ENCODE measurements around the gene GNL2. TPM values are rescaled to one million over a fixed set of nuclear protein-coding genes. Genes with fewer than 3 reads are reported as not detected.

Gene GNL2
- 10 to 100 TPM; 62.2 to 65.3 TPM for total RNA-seq

DNA sequence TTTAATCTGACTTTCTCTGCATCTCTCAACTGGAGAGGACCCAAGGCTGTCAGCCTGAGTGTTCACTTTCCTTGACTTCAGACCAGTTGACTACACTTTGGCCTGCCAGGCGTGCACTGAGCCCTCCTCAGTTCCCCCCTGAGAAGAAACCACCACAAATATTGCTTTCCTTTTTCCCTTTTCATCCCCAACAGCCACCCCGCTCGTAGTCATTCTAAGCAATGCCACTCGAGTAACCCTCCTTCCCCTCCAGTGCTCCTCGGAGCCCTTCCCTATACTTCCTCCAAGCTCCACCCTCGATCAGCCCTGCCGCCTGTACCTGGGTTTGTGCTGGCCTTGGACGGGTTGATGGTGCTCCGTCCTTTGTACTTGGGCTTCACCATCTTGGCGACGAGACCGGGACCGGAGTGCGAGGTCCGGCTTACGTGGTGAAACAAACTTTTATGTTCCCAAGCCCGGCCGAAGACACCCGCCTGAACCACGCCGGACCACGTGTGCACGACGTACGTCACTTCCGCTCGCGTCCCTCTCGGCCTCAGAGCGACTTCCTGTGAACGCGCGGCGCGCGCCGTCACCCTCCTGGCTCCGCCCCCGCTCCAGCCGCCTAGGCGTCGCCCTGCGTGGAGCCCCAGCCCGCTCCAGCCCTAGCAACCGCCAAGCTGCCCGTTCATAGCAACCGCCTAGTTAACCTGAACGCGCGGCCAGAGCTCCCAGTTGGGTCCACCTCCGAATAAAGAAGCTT is at the start of gene GNL2:
Gene GNL2, minus strand, starts transcription at position 498 of the 742 bp plus-strand sequence. Its CDS starts 115 bp downstream, at position 383.
- Mint-ChIP-seq H3K4me3 (peak within 1 kb of the TSS; percentile 99), H3K27me3 (ENCODE audit: low read depth) (no peaks in the 10 kb centered on the region), H3K27ac (peak within 1 kb of the TSS; percentile 90), H3K36me3 (ENCODE audit: low read depth) (peaks cover 18% of the 10 kb centered on the region), H3K4me1 (ENCODE audit: low read depth) (peaks cover 34% of the 10 kb centered on the region), H3K9me3 (no peaks in the 10 kb centered on the region)
- CTCF ChIA-PET: interaction anchor here (0.5 to 1.1 kb wide), 4 partner anchors 16 to 1204 kb away, joined by 3 read pairs; no protein-coding TSS in a partner anchor
- intact Hi-C loops (cut with micrococcal nuclease): loop anchor here (1.0 to 10.0 kb wide), 7 partner anchors 19 to 409 kb away; partner anchors contain the start of genes CDCA8, FHL3, MTF1 and SNIP1
- DNase-seq: peak; percentile 97

DNA sequence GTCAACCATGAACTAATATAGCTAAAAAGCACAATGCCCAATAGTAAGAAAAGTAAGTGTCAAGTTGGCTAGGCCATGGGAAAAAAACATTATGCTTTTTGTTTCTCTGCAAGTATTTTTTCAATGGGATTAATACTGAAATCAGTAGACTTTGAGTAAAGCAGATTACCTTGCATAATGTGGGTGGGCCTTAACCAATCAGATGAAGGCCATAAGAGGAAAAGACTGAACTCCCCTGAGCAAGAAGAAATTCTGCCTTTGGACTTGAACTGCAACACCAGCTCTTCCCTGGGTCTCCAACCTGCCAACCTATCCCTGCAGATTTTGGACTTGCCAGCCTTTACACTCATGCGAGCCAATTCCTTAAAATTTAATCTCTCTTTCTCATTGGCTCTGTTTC is 45.3 kb upstream of the GNL2 start:
- Mint-ChIP-seq H3K27ac (no peak overlapping the region), H3K4me1 (ENCODE audit: low read depth) (no peaks in the 10 kb centered on the region), H3K9me3 (no peaks in the 10 kb centered on the region), H3K36me3 (ENCODE audit: low read depth) (no peaks in the 10 kb centered on the region), H3K27me3 (ENCODE audit: low read depth) (peaks cover 25% of the 10 kb centered on the region), H3K4me3 (no peak overlapping the region)
- CTCF ChIA-PET: no interaction called here
- intact Hi-C loops (cut with micrococcal nuclease): no loop called here
- DNase-seq: no peak

DNA sequence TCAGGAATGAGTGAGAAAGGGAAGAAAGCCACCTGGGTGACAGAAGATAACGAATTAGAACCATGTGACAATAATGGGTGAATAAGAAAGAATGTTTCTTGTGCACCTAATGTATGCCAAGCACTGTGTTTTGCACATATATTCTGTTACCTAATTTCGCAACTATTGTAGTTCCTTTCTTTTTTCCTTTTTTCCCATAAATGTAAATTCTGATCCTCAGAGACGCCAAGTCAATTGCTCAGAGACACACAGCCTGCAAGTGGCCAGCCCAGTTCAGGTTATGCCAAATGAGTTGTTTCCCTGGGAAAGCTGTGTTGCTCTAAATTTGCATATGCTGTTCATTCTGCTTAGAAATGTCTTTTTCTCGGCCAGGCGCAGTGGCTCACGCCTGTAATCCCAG is 40.7 kb upstream of the GNL2 start:
- Mint-ChIP-seq H3K9me3 (no peaks in the 10 kb centered on the region), H3K27me3 (ENCODE audit: low read depth) (peaks cover 54% of the 10 kb centered on the region), H3K4me1 (ENCODE audit: low read depth) (peaks cover 17% of the 10 kb centered on the region), H3K36me3 (ENCODE audit: low read depth) (no peaks in the 10 kb centered on the region), H3K27ac (no peak overlapping the region), H3K4me3 (no peak overlapping the region)
- no peak for DNase-seq
- intact Hi-C loops (cut with micrococcal nuclease): no loop called here
- CTCF ChIA-PET: no interaction called here

DNA sequence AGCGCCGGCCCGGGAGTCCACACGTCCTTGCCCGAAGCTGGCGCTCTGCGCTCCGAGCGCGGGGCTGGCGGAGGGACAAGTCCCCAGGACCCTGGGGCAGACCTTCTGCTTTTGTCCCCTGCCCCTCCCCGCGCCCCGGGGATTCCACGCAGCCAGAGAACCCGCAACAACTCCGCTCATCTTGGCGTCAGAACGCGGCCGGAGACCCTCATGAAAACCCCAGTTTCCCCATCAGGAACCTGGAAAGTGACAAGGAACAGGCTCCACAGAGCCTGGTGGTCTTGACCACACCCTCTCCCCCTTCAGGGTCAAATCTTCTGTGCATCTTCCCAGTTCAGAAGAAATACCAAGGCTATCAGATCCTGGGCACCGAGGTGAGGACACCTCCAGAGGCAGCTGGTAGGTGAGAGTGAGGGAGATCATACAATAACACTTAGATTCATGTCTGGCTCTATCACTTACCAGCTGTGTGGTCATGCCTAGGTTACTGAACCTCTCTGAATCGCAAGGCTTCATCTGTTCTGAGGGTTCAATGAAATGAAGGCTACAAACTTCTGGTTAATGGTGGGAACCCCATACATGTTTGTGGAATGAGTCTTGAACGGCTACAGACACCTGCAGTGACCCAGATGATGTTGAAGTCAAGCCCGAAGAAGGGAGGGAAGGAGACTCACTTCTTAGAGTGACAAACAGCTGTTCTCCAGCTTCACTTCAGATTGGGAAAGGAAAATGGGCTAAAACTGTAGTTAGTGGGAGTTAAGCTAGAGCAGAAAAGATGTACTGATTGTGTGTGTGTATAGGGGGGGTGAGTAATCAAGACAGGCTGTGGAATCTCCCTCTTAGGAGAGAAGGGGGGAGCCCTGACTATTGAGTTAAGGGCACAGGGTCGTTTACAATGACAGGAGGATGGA is 39.5 kb upstream of the GNL2 start:
- intact Hi-C loops (cut with micrococcal nuclease): no loop called here
- CTCF ChIA-PET: interaction anchor here (1.8 kb wide), 1 partner anchor 31 kb away, joined by 5 read pairs; no protein-coding TSS in a partner anchor
- peaks cover 17% of the 10 kb centered on the region for H3K4me1 Mint-ChIP-seq (ENCODE audit: low read depth)
- H3K36me3 Mint-ChIP-seq (ENCODE audit: low read depth): no peaks in the 10 kb centered on the region
- no peaks in the 10 kb centered on the region for H3K9me3 Mint-ChIP-seq
- no peak for DNase-seq
- H3K4me3 Mint-ChIP-seq: no peak overlapping the region
- no peak overlapping the region for H3K27ac Mint-ChIP-seq
- H3K27me3 Mint-ChIP-seq (ENCODE audit: low read depth): peaks cover 66% of the 10 kb centered on the region

DNA sequence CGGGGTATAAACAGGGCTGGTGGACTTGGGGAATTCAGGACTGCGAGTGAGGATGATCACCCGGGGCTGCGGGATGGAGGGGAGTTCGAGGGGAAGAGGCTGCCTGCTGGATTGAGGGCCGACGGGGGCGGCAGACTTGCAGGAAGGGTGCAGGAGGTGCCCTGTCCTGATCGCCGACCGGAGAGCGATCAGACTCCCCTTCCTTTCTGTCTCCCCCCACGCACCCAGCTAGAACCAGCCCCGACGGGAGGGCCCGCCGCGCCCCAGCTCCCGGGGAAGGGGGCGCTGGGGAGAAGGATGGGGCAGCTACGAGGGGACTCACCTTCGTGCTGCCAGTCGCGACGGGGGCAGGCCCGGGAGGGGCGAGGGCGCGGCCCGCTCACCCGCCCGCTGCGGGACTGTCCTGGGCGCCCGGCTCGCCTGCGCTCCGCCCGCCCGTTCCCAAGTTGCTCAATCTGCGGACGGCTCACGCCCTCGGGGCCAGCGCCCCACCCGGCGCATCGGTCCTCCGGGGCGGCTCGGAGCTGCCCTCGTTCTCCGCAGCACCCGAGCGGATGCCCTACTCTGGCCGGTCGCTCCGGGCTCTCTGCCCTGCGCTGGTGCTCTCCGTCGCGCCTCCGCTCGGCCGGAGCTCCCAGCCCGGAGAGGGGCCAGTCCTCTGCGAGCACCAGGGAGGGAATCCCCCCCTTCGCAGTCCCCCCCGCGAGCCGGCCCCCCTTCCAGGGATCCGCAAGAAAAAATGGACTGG is 38.7 kb upstream of the GNL2 start, which contains the start of gene RSPO1:
Gene RSPO1, minus strand, starts transcription at position 649 of the 748 bp plus-strand sequence. CDS start 5,231 bp downstream, outside the sequence.
- CTCF ChIA-PET: interaction anchor here (1.8 kb wide), 1 partner anchor 31 kb away, joined by 5 read pairs; no protein-coding TSS in a partner anchor
- Mint-ChIP-seq H3K4me3 (no peak within 1 kb of the TSS), H3K27me3 (ENCODE audit: low read depth) (peaks cover 74% of the 10 kb centered on the region)

DNA sequence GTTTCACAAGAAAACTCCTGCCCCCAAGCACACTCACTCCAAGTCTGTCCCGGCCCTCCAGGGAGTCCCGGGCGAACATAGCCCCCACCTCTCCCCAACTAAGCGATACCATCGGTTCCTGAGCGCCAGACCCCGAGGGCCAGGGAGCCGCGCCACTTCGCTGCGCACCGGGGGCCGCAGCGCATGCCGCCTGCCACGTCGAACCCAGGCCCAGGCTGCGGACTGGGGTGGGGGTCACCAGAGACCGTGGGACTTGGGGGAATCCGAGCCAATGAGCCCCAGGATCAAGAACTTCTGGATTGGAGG is 38.2 kb upstream of the GNL2 start:
- CTCF ChIA-PET: no interaction called here
- Mint-ChIP-seq H3K27me3 (ENCODE audit: low read depth) (peaks cover 74% of the 10 kb centered on the region), H3K9me3 (no peaks in the 10 kb centered on the region), H3K4me3 (no peak overlapping the region), H3K4me1 (ENCODE audit: low read depth) (peaks cover 17% of the 10 kb centered on the region), H3K36me3 (ENCODE audit: low read depth) (no peaks in the 10 kb centered on the region), H3K27ac (no peak overlapping the region)
- intact Hi-C loops (cut with micrococcal nuclease): no loop called here
- DNase-seq: no peak

More for the DNA sequence above, 38.7 kb upstream of the GNL2 start, which contains the start of gene RSPO1:
- peaks cover 17% of the 10 kb centered on the region for H3K4me1 Mint-ChIP-seq (ENCODE audit: low read depth)
- no peaks in the 10 kb centered on the region for H3K36me3 Mint-ChIP-seq (ENCODE audit: low read depth)
- H3K27ac Mint-ChIP-seq: no peak within 1 kb of the TSS
- intact Hi-C loops (cut with micrococcal nuclease): no loop called here
- H3K9me3 Mint-ChIP-seq: no peaks in the 10 kb centered on the region
- no peak for DNase-seq

DNA sequence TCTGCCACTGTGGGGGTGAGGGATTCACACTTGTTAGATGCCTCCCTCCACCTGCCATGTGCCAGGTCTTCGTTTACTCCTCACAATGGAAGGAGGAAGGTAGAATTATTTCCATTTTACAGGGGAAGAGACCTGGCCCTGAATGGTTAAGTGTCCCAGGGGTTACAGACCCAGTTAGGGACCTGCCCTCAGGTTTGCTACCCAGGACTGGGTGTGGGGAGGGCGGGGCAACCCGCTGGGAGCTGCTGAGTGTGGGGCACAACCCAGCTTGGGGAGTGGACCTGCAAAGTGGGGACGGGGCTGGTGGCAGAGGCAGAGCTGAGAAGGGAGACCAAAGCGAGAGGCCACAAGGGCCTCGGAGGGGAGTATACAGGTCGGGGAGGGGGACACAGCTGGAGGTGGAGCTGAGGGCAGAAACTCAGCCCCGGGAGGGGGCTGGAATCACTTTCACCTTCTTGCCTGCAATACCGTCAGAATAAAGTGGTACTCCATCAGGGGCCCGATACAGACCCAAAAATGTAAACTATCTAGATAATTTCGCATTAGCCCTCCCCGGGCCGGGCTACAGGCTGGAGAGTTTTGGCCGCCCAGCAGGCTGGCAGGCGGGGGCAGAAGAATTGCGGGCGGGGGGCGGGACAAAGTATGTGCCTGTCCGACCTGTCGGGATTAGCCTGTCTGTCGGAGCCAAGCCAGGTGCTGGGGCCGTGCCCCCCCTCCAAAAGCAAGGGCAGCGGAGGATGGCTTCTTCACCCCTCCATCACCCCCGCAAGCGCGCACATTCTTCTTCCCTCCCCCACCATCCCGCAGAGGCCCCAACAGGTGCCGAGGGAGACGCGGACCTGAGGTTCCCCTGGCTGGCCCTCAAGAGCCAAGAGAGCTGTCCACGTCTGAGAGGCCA is 37.6 kb upstream of the GNL2 start:
- no peak overlapping the region for H3K4me3 Mint-ChIP-seq
- peaks cover 17% of the 10 kb centered on the region for H3K4me1 Mint-ChIP-seq (ENCODE audit: low read depth)
- H3K9me3 Mint-ChIP-seq: no peaks in the 10 kb centered on the region
- H3K36me3 Mint-ChIP-seq (ENCODE audit: low read depth): no peaks in the 10 kb centered on the region
- peaks cover 74% of the 10 kb centered on the region for H3K27me3 Mint-ChIP-seq (ENCODE audit: low read depth)
- intact Hi-C loops (cut with micrococcal nuclease): no loop called here
- no peak for DNase-seq
- CTCF ChIA-PET: no interaction called here
- no peak overlapping the region for H3K27ac Mint-ChIP-seq

DNA sequence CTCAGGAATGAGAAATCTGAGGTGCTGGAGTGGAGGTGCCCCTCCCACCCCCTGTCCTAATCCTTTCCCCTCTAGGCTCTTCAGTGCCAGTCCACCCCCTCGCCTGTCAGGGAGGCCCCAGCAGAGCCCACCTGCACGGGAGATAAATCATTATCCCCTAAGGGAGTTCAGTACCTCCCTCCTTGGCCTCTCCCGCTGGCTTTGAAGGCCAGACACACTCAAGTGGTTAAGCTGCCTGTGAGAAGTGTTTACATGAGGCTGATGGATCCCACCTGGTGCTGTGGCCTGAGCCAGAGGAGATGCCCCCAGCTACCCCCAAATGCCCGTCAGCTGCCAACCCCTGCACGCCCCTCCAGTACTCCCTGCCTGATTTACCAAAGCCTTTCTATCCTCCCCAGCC is 35.3 kb upstream of the GNL2 start:
- peaks cover 17% of the 10 kb centered on the region for H3K4me1 Mint-ChIP-seq (ENCODE audit: low read depth)
- no peak for DNase-seq
- peaks cover 68% of the 10 kb centered on the region for H3K27me3 Mint-ChIP-seq (ENCODE audit: low read depth)
- CTCF ChIA-PET: no interaction called here
- H3K27ac Mint-ChIP-seq: no peak overlapping the region
- intact Hi-C loops (cut with micrococcal nuclease): no loop called here
- H3K9me3 Mint-ChIP-seq: no peaks in the 10 kb centered on the region
- H3K36me3 Mint-ChIP-seq (ENCODE audit: low read depth): no peaks in the 10 kb centered on the region
- no peak overlapping the region for H3K4me3 Mint-ChIP-seq

DNA sequence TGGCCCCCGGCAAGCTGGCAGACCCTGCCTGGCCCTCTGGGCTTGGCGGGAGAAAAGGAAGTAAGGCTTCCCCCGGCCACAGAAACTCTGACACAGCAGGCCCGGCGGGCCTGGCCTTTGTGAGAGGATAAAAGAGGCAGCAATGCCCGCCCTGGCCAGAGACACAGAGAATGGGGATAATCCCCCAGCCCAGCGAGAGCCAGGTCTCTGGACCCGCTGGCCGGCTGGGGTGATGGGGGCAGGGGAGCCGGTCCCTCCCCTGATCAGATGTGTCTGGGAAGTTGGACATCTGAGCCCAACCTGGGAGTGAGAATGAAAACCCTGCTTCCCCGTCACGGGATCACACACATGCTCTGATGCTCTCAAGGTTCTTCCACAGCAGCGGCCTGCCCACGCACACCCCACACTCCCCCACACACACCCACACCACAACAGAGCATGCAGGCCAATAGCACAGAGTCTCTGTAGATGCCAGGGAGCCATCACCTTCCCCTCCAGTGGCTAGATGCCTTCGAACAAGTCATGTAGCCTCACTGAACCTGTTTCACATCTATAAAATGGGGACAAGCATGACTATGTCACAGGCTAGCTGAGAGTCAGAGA is 34.8 kb upstream of the GNL2 start:
- intact Hi-C loops (cut with micrococcal nuclease): no loop called here
- peaks cover 17% of the 10 kb centered on the region for H3K4me1 Mint-ChIP-seq (ENCODE audit: low read depth)
- H3K4me3 Mint-ChIP-seq: no peak overlapping the region
- H3K9me3 Mint-ChIP-seq: no peaks in the 10 kb centered on the region
- H3K36me3 Mint-ChIP-seq (ENCODE audit: low read depth): no peaks in the 10 kb centered on the region
- H3K27ac Mint-ChIP-seq: no peak overlapping the region
- peaks cover 62% of the 10 kb centered on the region for H3K27me3 Mint-ChIP-seq (ENCODE audit: low read depth)
- CTCF ChIA-PET: no interaction called here
- DNase-seq: no peak

DNA sequence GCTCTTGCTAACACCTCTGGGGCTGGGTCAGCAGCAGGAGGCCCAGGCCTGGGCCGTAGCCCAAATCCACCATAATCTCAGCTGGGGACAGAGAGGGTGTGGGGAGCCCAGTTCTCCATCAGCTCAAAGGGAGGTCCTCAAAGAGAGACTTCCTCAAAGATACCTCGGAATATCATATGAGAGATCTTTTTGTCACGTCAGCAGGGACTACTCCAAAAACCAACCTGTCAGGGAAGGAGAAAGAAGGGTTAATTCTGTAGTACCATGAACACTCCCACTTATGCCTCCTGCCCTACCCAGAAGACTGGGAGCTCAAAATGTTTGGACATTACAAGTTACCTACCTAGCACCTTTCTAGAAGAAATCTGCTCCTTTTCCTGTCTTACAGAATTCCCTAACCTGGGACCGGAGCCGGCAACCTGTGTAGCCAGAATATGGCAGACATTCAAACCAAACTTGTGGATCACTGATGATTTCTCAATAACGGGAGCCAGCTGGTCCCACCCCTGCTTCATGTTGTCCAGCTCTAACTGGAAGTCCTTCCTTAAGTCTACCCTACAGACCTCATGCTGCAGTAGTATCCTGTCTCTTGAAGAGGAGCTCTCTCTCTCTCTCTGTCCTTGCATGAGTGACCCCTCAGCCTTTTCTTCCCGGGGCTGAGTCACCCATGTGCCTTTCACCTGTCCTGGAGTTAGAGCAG is 34.1 kb upstream of the GNL2 start:
- H3K36me3 Mint-ChIP-seq (ENCODE audit: low read depth): no peaks in the 10 kb centered on the region
- H3K4me3 Mint-ChIP-seq: no peak overlapping the region
- H3K27ac Mint-ChIP-seq: no peak overlapping the region
- peaks cover 11% of the 10 kb centered on the region for H3K4me1 Mint-ChIP-seq (ENCODE audit: low read depth)
- no peaks in the 10 kb centered on the region for H3K9me3 Mint-ChIP-seq
- CTCF ChIA-PET: no interaction called here
- DNase-seq: no peak
- peaks cover 60% of the 10 kb centered on the region for H3K27me3 Mint-ChIP-seq (ENCODE audit: low read depth)
- intact Hi-C loops (cut with micrococcal nuclease): no loop called here

DNA sequence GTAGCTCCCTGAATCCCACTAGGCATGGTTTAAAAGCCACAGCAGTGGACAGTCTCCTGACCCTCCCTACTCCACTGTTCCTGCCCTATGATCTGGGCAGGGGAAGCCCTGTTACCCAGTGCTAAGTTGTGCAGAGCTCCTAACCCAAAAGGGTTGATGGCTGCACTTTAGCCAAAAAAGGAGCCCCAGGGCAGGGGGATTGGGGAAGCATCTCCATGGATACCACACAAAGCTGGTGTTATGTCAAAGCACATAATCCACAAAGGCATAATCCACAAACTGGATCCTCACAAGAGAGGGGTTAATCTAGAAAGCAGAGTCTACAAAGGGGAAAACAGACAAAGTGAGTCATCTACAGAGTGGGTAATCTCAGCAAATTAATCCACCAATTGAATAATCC is 33.3 kb upstream of the GNL2 start:
- CTCF ChIA-PET: interaction anchor here (0.6 kb wide), 1 partner anchor 251 kb away, joined by 3 read pairs; no protein-coding TSS in a partner anchor
- Mint-ChIP-seq H3K4me3 (no peak overlapping the region), H3K4me1 (ENCODE audit: low read depth) (peaks cover 9% of the 10 kb centered on the region)

More for the DNA sequence above, 33.3 kb upstream of the GNL2 start:
- no peaks in the 10 kb centered on the region for H3K36me3 Mint-ChIP-seq (ENCODE audit: low read depth)
- no peak for DNase-seq
- H3K27me3 Mint-ChIP-seq (ENCODE audit: low read depth): peaks cover 61% of the 10 kb centered on the region
- no peak overlapping the region for H3K27ac Mint-ChIP-seq
- intact Hi-C loops (cut with micrococcal nuclease): no loop called here
- no peaks in the 10 kb centered on the region for H3K9me3 Mint-ChIP-seq

Data from activated naive CD4-positive, alpha-beta T cell treated with anti-CD3 and anti-CD28 coated beads for 36 hours (primary cell).